ENCODE data around the gene CORO7.

The CORO7 gene

GRCh38 chr16:4384509-4384942 lies 31.9 kb downstream of the CORO7 start:
- no peak for DNase-seq (ENCODE audit: low read depth in 2 of 2)

GRCh38 chr16:4383591-4384444 lies 32.6 kb downstream of the CORO7 start:
- no peak for DNase-seq (ENCODE audit: low read depth in 2 of 2)

GRCh38 chr16:4382795-4383357 lies 33.5 kb downstream of the CORO7 start:
- no peak for DNase-seq (ENCODE audit: low read depth in 2 of 2)

DNA sequence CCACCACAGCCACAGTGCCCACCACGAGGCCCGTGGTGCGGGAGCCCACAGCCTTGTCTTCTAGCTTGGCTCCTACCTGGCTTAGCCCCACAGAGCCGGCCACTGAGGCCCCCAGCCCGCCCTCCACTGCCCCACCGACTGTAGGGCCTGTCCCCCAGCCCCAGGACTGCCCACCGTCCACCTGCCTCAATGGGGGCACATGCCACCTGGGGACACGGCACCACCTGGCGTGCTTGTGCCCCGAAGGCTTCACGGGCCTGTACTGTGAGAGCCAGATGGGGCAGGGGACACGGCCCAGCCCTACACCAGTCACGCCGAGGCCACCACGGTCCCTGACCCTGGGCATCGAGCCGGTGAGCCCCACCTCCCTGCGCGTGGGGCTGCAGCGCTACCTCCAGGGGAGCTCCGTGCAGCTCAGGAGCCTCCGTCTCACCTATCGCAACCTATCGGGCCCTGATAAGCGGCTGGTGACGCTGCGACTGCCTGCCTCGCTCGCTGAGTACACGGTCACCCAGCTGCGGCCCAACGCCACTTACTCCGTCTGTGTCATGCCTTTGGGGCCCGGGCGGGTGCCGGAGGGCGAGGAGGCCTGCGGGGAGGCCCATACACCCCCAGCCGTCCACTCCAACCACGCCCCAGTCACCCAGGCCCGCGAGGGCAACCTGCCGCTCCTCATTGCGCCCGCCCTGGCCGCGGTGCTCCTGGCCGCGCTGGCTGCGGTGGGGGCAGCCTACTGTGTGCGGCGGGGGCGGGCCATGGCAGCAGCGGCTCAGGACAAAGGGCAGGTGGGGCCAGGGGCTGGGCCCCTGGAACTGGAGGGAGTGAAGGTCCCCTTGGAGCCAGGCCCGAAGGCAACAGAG lies 34.2 kb downstream of the CORO7 start:
- no peak for DNase-seq (ENCODE audit: low read depth in 2 of 2)

DNA sequence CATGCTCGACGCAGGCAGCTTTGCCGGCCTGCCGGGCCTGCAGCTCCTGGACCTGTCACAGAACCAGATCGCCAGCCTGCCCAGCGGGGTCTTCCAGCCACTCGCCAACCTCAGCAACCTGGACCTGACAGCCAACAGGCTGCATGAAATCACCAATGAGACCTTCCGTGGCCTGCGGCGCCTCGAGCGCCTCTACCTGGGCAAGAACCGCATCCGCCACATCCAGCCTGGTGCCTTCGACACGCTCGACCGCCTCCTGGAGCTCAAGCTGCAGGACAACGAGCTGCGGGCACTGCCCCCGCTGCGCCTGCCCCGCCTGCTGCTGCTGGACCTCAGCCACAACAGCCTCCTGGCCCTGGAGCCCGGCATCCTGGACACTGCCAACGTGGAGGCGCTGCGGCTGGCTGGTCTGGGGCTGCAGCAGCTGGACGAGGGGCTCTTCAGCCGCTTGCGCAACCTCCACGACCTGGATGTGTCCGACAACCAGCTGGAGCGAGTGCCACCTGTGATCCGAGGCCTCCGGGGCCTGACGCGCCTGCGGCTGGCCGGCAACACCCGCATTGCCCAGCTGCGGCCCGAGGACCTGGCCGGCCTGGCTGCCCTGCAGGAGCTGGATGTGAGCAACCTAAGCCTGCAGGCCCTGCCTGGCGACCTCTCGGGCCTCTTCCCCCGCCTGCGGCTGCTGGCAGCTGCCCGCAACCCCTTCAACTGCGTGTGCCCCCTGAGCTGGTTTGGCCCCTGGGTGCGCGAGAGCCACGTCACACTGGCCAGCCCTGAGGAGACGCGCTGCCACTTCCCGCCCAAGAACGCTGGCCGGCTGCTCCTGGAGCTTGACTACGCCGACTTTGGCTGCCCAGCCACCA lies 35.1 kb downstream of the CORO7 start:
- DNase-seq (ENCODE audit: low read depth in 2 of 2), result no peak

GRCh38 chr16:4380119-4381063 lies 36.0 kb downstream of the CORO7 start:
- no peak for DNase-seq (ENCODE audit: low read depth in 2 of 2)

- no peak for DNase-seq (ENCODE audit: low read depth in 2 of 2)
These were observed 37.3 kb downstream of the CORO7 start for GRCh38 chr16:4378999-4379690.

- no peak for DNase-seq (ENCODE audit: low read depth in 2 of 2)
These were observed 38.2 kb downstream of the CORO7 start for GRCh38 chr16:4378161-4378666.

DNA sequence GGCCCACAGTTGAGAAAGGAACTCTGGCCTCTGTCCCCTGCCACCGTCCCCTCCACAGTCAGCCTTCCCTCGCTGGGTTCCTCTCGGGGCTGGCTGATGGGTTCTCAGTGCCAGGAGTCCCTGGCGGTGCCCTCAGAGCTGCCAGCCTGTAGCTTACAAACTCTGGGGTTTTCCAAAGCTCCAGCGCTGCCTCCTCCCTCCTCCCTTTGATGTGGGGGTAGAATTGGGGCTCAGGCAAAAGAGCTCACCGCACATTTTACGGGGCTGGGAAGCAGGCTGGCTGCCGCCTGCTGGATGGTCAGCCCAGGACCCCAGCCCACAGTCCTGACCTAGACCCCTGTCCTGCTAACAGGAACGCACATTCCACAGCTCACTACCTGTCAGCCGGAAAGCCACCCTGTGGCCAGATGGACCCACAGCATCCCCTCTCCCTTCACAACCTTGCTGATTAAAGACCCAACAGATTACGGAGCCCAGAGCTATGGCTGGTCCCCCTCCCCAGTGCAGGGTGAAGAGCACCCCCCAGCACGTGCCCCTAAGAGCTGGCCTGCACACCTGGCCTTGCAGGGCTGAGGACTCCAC lies 38.7 kb downstream of the CORO7 start:
- DNase-seq (ENCODE audit: low read depth in 2 of 2), result no peak

- no peak for DNase-seq (ENCODE audit: low read depth in 2 of 2)
These were observed 39.4 kb downstream of the CORO7 start for GRCh38 chr16:4376893-4377572.

DNA sequence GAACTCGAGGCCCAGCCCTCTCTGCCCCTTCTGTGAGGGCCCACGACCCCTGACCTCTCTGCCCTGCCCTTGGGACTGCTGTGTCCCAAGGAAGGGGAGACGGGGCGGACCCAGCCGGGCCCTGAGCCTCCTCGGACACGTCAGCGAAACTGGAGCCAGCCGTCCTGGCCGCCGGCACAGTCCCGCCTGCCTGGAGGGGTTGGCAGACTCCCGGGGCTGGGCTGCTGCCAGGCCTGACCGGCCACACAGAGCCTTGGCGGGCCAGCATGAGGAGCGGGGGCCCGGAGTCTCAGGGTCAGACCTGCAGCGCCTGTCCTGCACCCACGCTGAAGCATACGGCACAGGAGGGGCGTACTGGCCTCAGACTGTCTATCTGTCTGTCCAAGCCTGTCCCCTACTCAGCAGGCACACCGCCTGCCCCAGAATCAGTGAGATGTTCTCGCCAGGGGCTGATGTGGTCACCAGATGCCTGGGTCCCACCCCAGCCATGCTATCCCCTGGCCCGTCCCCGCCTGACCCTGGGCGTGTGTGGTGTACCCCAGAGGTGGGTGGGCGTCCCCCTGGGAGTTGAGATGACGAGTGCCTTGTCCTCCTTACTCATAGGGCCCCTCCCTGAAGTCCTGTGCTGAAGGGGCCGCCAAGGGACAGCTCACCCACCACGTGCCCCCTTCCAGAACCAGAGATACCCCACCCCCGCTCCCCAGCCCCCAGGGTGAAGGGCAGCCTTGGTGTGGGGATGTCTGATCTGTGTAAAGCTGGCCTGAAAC lies 40.1 kb downstream of the CORO7 start:
- no peak for DNase-seq (ENCODE audit: low read depth in 2 of 2)

- no peak for DNase-seq (ENCODE audit: low read depth in 2 of 2)
These were observed 40.7 kb downstream of the CORO7 start for GRCh38 chr16:4375717-4376116.

GRCh38 chr16:4373909-4374742 lies 42.3 kb downstream of the CORO7 start:
- DNase-seq (ENCODE audit: low read depth in 2 of 2), result no peak

GRCh38 chr16:4373356-4373908 lies 43.0 kb downstream of the CORO7 start:
- DNase-seq (ENCODE audit: low read depth in 2 of 2), result no peak

DNA sequence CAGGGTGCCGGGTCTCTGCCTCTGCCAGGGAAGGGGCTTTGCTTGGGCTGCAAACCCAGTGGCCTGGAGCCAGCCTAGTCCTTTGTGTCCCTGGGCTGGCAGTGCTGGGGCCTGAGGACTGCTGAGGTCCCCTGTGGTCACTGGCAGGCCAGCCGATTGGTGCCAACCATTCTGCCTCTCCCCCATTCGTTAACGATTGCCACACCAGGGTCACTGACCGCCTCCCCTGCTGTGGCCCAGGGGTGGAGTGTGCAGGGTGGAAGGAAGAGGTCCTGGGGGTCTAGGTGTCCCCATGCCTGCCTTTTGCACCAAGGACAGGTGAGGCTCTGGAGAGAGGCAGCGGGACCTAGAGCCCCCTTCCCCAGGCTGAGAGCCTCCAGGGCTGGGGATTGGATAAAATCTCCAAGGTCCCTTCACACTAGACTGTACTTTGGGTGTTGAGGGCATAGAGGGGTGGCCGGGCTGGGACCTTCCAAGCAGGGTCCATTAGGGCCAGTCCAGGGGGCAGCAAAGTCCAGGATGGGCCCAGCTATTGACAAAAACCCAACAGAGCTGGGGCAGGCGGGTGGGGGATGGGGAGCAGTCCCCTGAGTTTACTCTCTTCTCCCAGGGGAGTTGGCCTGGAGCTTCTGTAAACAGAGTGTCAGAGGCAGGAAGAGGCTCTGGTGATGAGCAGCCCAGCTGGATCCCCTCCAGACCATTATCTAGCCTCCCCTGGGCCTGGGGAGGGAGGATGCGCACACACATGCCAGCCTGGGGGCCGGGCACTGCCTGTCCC lies 43.6 kb downstream of the CORO7 start:
- DNase-seq (ENCODE audit: low read depth in 2 of 2), result no peak

All from stimulated activated CD4-positive, alpha-beta T cell treated with anti-CD3 and anti-CD28 coated beads, Interleukin-1b, Interleukin-23, amount 100 ng/mL, for 4 hours (primary cell).